Measurements from ENCODE around the gene CAPZA1.
A peak's percentile ranks its signal among the peaks of the same experiment; 100 is the strongest.

DNA sequence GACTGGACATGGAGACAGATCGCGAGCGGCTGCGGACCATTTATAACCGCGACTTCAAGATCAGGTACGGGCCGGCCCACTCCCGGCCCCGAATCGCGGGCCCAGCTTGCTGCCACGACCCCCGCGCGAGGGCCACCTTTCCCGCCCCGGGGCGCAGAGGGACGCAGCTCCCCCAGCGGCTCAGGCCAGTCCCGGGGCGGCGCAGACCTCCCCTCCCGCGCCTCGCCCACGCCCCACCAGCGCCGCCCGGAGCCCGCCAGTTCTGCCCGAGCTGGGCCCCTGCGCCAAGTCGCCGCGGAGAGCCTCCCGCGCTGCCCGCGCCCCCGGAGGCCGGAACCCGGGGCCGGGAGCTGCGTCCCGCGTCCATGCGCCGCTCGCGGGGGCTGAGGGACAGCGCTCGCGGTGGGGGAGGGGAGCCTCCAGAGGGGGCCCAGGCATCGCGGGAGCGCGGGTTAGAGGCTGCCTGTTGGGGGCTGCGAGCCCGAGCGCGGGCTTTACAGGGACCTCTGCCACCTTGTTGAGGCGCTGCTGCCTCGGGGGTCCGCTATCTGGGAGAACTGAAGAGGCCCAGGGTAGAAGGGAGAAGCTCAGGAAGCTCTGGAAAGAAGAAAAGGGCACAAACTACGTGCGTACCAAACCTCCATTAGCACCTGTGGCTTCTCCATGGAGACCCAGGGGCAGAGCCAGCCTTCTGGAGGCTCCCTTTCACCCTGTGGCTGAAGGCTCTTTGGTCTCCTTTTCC, 55.5 kb downstream of the CAPZA1 start:
- TF ChIP-seq POLR2A (IDR thresholded peaks at IDR 0.05; ENCODE audit: extremely low read depth, insufficient read length) (peak; percentile 10), MAX (IDR thresholded peaks at IDR 0.05; ENCODE audit: low read depth, low read length) (no peak), MYC (IDR thresholded peaks at IDR 0.05; ENCODE audit: low read depth, low read length) (no peak)
- TF ChIP-seq, protein P1, sequence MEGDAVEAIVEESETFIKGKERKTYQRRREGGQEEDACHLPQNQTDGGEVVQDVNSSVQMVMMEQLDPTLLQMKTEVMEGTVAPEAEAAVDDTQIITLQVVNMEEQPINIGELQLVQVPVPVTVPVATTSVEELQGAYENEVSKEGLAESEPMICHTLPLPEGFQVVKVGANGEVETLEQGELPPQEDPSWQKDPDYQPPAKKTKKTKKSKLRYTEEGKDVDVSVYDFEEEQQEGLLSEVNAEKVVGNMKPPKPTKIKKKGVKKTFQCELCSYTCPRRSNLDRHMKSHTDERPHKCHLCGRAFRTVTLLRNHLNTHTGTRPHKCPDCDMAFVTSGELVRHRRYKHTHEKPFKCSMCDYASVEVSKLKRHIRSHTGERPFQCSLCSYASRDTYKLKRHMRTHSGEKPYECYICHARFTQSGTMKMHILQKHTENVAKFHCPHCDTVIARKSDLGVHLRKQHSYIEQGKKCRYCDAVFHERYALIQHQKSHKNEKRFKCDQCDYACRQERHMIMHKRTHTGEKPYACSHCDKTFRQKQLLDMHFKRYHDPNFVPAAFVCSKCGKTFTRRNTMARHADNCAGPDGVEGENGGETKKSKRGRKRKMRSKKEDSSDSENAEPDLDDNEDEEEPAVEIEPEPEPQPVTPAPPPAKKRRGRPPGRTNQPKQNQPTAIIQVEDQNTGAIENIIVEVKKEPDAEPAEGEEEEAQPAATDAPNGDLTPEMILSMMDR (IDR thresholded peaks at IDR 0.05; ENCODE audit: low read depth, low read length), result no peak
